D721Med (cell line): Measurements from ENCODE around the gene DYNLT4.

Experiments
- DNase-seq: peaks from one replicate; pipeline ENCODE4 v3.0.0; 2011; ENCODE audit warnings: low spot score; ENCODE audit not compliant: insufficient read length
- FAIRE-seq: peaks from 2 replicates; lab custom pipeline; 2011; peaks lifted over from hg19 to GRCh38; lab: Jason Lieb, UNC
- TF ChIP-seq, protein P1 (sequence below): IDR thresholded peaks from 2 replicates; pipeline ENCODE4 v1.5.1; 2012; ENCODE audit warnings: mild to moderate bottlenecking, control low read depth; ENCODE audit not compliant: insufficient read depth; ENCODE audit errors: missing control alignments

The DYNLT4 gene

DNA sequence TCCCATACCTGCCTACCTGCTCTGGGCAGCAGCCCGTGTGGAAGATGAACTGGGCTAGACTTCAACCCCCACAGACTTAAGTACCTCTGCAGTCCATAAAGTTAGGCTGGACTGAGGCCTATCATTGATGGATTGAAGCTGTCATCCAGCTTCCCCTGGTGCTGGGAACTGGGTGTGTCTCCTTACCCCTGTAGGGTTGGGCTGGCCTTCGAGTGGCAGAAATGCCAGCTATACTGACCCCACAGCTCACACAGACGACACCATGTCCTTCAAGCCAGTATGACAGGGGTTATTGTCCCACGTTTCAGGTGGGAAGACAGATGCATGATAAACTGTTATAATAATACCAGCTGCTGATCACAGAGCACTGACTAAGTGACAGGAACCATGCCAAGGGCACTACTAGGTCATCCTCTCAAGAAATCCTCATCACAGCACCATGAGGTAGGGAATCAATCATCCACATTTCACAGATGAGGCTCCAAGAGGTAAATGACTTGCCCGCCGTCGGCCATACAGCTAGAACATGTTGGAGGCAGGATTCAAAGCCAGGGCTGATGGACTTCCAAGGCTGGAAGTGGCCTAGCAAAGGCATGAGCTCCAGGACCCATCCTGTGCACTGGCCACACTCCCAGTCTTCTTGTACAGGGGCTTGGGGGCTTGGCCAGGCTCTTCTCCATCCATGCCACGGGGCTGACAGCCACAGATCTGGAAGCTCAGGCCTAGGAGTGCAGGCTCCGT is 18.9 kb downstream of the DYNLT4 start, which contains the start of gene BEST4:
TSS of gene BEST4 (minus strand) at position 51 of the 741 bp plus-strand sequence. CDS start 465 bp downstream, outside the sequence.
- TF ChIP-seq, protein P1, sequence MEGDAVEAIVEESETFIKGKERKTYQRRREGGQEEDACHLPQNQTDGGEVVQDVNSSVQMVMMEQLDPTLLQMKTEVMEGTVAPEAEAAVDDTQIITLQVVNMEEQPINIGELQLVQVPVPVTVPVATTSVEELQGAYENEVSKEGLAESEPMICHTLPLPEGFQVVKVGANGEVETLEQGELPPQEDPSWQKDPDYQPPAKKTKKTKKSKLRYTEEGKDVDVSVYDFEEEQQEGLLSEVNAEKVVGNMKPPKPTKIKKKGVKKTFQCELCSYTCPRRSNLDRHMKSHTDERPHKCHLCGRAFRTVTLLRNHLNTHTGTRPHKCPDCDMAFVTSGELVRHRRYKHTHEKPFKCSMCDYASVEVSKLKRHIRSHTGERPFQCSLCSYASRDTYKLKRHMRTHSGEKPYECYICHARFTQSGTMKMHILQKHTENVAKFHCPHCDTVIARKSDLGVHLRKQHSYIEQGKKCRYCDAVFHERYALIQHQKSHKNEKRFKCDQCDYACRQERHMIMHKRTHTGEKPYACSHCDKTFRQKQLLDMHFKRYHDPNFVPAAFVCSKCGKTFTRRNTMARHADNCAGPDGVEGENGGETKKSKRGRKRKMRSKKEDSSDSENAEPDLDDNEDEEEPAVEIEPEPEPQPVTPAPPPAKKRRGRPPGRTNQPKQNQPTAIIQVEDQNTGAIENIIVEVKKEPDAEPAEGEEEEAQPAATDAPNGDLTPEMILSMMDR, result no peak
- FAIRE-seq (no peak), DNase-seq (no peak)

DNA sequence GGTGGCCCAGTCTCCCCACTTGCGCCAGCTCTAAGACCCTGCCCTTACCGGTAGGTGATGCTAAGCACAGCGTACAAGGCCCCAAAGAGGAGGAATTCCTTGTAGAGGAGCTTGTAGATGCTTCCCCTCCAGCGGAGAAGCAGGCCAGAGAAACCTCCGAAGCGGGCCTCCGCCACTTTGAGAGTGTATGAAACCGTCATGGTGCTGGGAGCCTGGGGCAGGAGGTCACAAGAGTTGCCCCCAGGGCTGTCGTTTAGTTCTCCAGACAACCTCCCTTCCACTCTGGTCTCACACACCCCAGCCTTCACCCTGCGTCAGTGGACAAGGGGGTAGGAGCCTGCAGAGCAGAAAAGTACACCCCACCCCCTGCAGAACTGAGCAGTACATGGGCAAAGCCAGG is 19.6 kb downstream of the DYNLT4 start:
- no peak for DNase-seq
- no peak for FAIRE-seq
- TF ChIP-seq, protein P1, result no peak

DNA sequence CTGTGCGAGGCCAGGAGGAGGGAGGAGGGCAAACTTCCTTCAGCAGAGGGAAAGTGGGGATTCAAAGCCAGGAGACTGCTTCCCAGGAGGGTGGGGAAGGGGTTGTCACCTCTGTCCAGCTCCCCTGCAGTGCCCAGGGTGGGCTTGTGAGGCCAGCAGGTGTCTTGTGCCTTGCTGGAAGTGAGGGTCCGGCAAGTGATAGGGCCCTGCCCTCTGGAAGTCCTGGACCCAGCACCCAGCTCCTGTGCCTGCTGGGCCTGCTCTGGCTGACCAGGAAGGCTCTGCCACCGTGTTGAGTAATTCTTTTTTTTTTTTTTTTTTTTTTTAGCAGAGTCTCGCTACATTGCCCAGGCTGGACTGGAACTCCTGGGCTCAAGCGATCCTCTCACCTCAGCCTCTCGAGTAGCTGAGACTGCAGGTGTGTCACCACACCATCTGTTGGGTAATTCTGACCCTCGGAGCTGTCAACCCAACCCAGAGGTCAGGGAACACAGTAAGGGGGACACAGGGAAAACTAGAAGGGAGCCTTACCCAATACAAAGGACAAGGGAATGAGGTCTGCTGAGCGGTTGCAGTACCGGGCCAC is 20.2 kb downstream of the DYNLT4 start:
- FAIRE-seq (no peak), DNase-seq (no peak)
- TF ChIP-seq, protein P1, result no peak

DNA sequence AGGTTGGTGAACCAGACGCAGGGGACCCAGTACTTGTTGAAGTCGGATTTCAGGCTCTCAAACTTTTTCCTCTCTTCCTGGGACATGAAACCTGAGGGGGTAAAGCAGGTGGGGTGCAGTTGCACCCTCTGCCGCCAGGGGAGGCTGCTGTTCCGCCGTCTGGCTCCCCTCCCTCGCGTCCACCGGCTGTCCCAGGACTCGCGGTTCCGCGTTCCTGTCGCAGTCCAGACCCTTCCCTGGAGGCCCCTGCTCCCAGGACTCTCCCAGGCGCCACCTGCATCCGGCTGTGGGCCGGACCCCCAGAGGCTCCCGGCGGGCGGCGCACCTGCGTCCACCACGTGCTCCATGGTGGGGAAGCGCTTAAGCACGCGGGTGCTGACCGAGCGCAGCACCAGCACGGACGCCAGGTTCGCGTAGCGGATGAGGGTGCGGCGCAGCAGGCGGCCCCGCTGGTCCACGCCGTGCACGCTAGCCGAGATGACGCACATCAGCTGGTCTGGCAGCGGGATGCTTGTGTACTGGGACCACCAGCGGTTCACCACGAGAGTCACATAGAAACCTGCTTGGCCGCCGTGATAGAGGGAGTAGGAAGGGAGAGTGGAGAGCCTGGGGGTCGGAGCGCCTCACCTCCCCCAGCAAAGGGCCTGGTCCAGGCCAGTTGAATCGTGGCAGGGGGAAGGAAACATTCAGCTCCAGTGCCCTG is 20.9 kb downstream of the DYNLT4 start:
- TF ChIP-seq, protein P1, result peak; percentile 70
- FAIRE-seq, result no peak
- no peak for DNase-seq

DNA sequence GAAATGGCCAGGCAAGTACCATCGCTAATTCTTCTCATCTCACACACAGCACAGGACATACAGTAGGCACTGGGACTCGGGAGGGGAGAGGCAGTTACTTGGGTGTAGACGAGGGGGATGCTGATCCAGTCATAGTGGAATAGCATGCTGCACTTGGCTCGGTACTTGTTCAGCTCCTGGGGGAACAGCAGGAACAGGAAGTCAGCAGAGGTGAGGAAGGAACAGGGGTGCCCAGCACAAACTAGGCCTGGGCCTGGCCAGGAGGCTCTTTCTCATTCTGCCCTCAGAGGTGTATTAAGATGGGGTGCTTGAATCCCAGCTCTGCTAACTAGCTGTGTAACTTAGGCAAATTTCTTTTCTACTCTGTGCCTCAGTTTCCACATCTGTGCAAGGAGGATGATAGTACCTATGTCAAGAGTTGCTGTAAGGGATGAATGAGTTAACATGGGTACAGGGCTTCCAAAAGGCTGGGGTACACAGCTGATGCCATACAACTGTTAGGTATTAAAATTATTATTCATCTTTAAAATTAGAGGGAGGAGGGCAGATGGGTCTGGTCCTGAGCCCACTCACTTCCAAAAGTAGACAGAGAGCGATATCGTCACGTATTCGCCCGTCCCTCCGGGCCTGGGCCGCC is 21.5 kb downstream of the DYNLT4 start:
- FAIRE-seq, result no peak
- DNase-seq, result no peak

DNA sequence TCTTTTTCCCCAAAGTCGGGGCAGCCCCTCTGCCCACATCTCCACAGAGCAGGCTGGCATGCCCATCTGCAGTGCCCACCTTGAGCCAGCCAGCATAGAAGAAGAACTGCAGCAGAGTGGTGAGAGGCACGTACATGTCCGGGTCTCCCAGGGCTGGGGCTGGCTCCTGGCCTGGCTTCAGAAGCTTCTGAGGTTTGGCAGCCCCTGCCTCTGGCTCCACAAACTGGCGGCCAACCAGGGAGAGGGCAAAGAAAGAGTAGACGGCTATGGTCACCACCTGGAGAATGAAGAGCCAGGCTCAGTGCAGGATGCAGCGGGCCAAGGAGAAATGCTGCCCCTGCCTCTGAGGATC is 22.1 kb downstream of the DYNLT4 start:
- no peak for FAIRE-seq
- no peak for DNase-seq
- TF ChIP-seq, protein P1, result no peak

More for the DNA sequence above, 21.5 kb downstream of the DYNLT4 start:
- TF ChIP-seq, protein P1, result no peak
